Measurements from ENCODE around the gene WNT3.

DNA sequence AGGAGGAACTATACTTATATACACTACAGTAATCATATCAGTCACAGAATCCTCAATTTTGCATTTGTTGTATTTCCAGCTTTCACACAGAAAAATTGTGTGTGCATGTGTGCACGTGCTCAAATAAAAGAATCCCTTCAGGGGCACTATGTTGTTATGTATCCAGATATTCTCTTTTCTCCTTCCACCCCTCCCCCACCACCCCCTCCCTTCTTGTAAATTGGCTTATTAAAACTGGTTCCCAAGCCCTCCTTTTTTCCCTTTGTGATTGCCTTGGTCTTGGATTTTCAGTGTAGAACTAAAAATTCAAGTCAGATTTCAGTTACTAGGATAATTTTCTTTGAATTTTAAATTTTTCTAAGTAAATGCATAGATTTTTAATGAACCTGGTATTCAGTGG is 86.3 kb downstream of the WNT3 start:
- TF ChIP-seq BHLHE40 (IDR thresholded peaks at IDR 0.05; ENCODE audit: low read depth, low read length) (no peak), POLR2A (IDR thresholded peaks at IDR 0.05; ENCODE audit: low read length) (no peak), MYC (IDR thresholded peaks at IDR 0.05; ENCODE audit: borderline replicate concordance, low read length) (no peak), TP53 (CRISPR knock-in tag; IDR thresholded peaks at IDR 0.05) (no peak), POLR2AphosphoS2 (conservative IDR thresholded peaks at IDR 0.05; ENCODE audit: low read length) (no peak), RAD21 (conservative IDR thresholded peaks at IDR 0.05 in 1 of 2, IDR thresholded peaks at IDR 0.05 in 1 of 2) (no peak)
- TF ChIP-seq, protein P1, sequence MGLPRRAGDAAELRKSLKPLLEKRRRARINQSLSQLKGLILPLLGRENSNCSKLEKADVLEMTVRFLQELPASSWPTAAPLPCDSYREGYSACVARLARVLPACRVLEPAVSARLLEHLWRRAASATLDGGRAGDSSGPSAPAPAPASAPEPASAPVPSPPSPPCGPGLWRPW (IDR thresholded peaks at IDR 0.05): no peak
- TF ChIP-seq, protein P2, sequence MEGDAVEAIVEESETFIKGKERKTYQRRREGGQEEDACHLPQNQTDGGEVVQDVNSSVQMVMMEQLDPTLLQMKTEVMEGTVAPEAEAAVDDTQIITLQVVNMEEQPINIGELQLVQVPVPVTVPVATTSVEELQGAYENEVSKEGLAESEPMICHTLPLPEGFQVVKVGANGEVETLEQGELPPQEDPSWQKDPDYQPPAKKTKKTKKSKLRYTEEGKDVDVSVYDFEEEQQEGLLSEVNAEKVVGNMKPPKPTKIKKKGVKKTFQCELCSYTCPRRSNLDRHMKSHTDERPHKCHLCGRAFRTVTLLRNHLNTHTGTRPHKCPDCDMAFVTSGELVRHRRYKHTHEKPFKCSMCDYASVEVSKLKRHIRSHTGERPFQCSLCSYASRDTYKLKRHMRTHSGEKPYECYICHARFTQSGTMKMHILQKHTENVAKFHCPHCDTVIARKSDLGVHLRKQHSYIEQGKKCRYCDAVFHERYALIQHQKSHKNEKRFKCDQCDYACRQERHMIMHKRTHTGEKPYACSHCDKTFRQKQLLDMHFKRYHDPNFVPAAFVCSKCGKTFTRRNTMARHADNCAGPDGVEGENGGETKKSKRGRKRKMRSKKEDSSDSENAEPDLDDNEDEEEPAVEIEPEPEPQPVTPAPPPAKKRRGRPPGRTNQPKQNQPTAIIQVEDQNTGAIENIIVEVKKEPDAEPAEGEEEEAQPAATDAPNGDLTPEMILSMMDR (IDR thresholded peaks at IDR 0.05): no peak
- TF ChIP-seq, protein P3, sequence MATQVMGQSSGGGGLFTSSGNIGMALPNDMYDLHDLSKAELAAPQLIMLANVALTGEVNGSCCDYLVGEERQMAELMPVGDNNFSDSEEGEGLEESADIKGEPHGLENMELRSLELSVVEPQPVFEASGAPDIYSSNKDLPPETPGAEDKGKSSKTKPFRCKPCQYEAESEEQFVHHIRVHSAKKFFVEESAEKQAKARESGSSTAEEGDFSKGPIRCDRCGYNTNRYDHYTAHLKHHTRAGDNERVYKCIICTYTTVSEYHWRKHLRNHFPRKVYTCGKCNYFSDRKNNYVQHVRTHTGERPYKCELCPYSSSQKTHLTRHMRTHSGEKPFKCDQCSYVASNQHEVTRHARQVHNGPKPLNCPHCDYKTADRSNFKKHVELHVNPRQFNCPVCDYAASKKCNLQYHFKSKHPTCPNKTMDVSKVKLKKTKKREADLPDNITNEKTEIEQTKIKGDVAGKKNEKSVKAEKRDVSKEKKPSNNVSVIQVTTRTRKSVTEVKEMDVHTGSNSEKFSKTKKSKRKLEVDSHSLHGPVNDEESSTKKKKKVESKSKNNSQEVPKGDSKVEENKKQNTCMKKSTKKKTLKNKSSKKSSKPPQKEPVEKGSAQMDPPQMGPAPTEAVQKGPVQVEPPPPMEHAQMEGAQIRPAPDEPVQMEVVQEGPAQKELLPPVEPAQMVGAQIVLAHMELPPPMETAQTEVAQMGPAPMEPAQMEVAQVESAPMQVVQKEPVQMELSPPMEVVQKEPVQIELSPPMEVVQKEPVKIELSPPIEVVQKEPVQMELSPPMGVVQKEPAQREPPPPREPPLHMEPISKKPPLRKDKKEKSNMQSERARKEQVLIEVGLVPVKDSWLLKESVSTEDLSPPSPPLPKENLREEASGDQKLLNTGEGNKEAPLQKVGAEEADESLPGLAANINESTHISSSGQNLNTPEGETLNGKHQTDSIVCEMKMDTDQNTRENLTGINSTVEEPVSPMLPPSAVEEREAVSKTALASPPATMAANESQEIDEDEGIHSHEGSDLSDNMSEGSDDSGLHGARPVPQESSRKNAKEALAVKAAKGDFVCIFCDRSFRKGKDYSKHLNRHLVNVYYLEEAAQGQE (IDR thresholded peaks at IDR 0.05): no peak
- TF ChIP-seq, protein P4, sequence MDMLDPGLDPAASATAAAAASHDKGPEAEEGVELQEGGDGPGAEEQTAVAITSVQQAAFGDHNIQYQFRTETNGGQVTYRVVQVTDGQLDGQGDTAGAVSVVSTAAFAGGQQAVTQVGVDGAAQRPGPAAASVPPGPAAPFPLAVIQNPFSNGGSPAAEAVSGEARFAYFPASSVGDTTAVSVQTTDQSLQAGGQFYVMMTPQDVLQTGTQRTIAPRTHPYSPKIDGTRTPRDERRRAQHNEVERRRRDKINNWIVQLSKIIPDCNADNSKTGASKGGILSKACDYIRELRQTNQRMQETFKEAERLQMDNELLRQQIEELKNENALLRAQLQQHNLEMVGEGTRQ (IDR thresholded peaks at IDR 0.05): no peak

Measured in A549 (cell line).